ENCODE measurements around the gene RYR2.
"Not testable (repeated sequence)": the region's sequence is repeated elsewhere in the genome, so short reads cannot be mapped to it uniquely, and the experiment has no call there.

RYR2 gene

DNA sequence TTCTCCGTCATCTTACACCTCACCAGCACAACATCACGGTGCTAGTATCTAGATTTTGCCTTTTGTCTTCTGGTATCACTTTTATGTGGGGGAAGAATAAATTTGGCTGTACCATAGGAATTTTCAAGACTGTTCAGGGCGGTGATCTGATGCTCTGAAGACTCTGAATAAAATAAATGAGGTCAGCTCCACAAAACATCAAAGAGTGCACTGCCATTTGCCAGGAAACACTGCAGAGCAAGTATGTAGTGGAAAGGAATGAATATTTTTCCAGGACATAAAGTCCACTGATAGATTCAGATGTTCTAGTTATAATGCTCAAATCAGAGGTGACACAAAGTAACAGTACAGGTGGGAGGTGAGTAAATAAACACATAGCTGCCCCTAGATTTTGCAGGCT, 792.5 kb downstream of the RYR2 start:
- TF ChIP-seq ZFX (IDR thresholded peaks at IDR 0.05) (no peak), CTCF (conservative IDR thresholded peaks at IDR 0.05) (no peak)
- no peak overlapping the region for H3K27ac ChIP-seq

GRCh38 chr1:237838320-237838719, 796.3 kb downstream of the RYR2 start:
- H3K27ac ChIP-seq, result no peak overlapping the region
- no peak for TF ChIP-seq CTCF (conservative IDR thresholded peaks at IDR 0.05)
- TF ChIP-seq ZFX (IDR thresholded peaks at IDR 0.05), result no peak

GRCh38 chr1:237838904-237839534, 797.0 kb downstream of the RYR2 start:
- no peak for TF ChIP-seq CTCF (conservative IDR thresholded peaks at IDR 0.05)
- no peak for TF ChIP-seq ZFX (IDR thresholded peaks at IDR 0.05)
- no peak overlapping the region for H3K27ac ChIP-seq

DNA sequence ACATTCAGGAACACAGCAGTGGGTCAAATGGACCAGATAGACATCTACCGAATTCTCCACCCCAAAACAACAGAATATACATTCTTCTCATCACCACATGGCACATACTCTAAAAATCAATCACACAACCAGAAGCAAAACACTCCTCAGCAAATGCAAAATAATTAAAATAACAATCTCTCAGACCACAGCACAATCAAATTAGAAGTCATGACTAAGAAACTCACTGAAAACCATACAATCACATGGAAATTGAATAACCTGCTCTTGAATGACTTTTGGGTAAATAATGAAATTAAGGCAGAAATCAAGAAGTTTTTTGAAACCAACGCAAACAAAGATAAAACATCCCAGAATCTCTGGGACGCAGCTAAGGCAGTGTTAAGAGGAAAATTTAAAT, 799.5 kb downstream of the RYR2 start:
- TF ChIP-seq CTCF (conservative IDR thresholded peaks at IDR 0.05) (no peak), ZFX (IDR thresholded peaks at IDR 0.05) (no peak)
- H3K27ac ChIP-seq, result no peak overlapping the region

GRCh38 chr1:237843516-237843915, 801.5 kb downstream of the RYR2 start:
- not testable (repeated sequence) for H3K27ac ChIP-seq

- H3K27ac ChIP-seq, result no peak overlapping the region
- no peak for TF ChIP-seq ZFX (IDR thresholded peaks at IDR 0.05)
- TF ChIP-seq CTCF (conservative IDR thresholded peaks at IDR 0.05), result peak; percentile 91
Observed at GRCh38 chr1:237851210-237851845, 809.3 kb downstream of the RYR2 start.

- TF ChIP-seq ZFX (IDR thresholded peaks at IDR 0.05) (no peak), CTCF (conservative IDR thresholded peaks at IDR 0.05) (no peak)
- no peak overlapping the region for H3K27ac ChIP-seq
Observed at GRCh38 chr1:237852342-237852741, 810.4 kb downstream of the RYR2 start.

GRCh38 chr1:237857455-237857854, 815.5 kb downstream of the RYR2 start:
- TF ChIP-seq CTCF (conservative IDR thresholded peaks at IDR 0.05), result no peak
- TF ChIP-seq ZFX (IDR thresholded peaks at IDR 0.05), result no peak
- no peak overlapping the region for H3K27ac ChIP-seq
